Astrocyte of the cerebellum (primary cell): ENCODE results near the gene RNF144A.

Experiments used
- DNase-seq: peaks from one replicate; pipeline ENCODE4 v3.0.0-alpha.2; 2011; ENCODE audit warnings: low read depth
- H3K4me3 ChIP-seq: 2 replicates; pipeline ENCODE4 v1.5.1; 2011; ENCODE audit warnings: mild to moderate bottlenecking, low read depth, low read length, moderate library complexity
- in situ Hi-C: cut with HindIII; loops from 2 replicates; pipeline ENCODE4 v1.10.0; 2017; ENCODE audit warnings: low sequenced_read_pairs
- TF ChIP-seq, protein P1 (sequence below): IDR thresholded peaks from 2 replicates; pipeline ENCODE4 v1.5.1; 2012; ENCODE audit warnings: low read length, low read depth, moderate library complexity, mild to moderate bottlenecking; ENCODE audit errors: missing control alignments

The RNF144A gene

GRCh38 chr2:7041421-7041820 lies 124.2 kb downstream of the RNF144A start:
- TF ChIP-seq, protein P1, sequence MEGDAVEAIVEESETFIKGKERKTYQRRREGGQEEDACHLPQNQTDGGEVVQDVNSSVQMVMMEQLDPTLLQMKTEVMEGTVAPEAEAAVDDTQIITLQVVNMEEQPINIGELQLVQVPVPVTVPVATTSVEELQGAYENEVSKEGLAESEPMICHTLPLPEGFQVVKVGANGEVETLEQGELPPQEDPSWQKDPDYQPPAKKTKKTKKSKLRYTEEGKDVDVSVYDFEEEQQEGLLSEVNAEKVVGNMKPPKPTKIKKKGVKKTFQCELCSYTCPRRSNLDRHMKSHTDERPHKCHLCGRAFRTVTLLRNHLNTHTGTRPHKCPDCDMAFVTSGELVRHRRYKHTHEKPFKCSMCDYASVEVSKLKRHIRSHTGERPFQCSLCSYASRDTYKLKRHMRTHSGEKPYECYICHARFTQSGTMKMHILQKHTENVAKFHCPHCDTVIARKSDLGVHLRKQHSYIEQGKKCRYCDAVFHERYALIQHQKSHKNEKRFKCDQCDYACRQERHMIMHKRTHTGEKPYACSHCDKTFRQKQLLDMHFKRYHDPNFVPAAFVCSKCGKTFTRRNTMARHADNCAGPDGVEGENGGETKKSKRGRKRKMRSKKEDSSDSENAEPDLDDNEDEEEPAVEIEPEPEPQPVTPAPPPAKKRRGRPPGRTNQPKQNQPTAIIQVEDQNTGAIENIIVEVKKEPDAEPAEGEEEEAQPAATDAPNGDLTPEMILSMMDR: no peak
- in situ Hi-C loops: no loop called here
- no peak overlapping the region for H3K4me3 ChIP-seq
- no peak for DNase-seq

DNA sequence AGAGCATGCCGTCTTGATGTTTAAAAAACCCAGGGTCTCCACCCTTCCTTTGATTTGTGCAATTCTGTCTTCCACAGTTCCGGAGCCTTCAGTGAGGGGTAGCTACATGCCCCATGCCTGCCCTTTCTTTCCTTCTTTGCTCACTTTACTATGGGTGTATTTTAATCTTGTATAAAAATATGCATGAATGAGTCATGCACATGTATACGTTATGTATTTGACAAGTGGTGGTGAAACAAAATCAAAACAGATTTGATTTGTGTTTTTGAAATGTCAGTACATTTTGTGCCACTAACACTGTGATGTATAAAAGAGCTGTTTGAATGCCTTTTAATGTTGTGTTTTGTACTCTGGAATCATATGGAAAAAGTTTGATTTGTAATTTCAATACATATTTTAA lies 126.5 kb downstream of the RNF144A start:
- TF ChIP-seq, protein P1: no peak
- H3K4me3 ChIP-seq: no peak overlapping the region
- in situ Hi-C loops: no loop called here
- no peak for DNase-seq

DNA sequence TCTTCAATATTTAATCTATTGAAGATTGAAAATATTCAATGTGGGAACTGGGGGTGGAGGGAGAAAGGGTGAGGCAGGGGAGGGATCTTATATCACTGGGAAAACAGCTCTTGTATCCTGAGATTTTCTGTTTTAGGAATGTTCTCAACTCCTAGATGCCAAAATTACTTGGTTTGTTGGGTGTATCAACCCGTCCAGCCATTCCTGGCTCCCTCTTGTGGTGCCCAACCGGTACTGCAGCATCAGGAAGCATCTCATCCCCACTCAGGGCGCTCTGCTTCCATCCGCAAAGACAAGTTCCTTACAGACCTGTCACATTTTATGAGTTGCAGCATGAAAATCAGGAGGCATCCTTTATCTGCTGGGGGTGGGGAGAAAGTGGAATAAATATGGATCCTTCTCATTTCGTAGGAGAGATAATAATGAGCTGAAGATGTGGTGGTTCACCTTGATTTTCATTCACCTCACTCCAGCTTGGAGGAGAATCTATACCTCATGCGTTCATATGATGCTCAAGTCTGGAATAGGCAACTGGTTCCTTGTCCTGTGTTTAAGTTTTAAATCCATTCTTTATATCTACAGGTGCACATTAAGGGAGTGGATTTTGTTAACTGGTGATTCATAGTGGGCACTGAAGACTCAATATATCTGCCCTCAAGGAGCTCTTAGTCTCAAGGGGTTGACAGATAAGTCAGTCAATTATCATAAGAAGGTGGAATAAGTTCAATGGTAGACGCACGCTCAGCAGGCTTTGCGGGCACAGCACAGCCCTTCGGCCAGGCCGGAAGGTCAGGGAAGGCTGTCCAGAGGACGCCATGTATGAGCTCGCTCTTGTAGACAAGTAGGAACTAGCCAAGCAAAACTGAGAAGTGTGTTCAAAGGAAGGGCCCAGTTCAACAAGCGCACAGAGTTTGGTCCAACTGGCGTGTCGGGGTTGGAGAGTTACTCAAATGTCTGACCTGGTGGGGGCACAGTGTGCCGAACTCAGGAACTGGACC lies 127.3 kb downstream of the RNF144A start:
- TF ChIP-seq, protein P1: peak; percentile 97
- no peak overlapping the region for H3K4me3 ChIP-seq
- in situ Hi-C loops: no loop called here
- peak; percentile 41 for DNase-seq

GRCh38 chr2:7045601-7046590 lies 128.7 kb downstream of the RNF144A start:
- in situ Hi-C loops: no loop called here
- H3K4me3 ChIP-seq: no peak overlapping the region
- no peak for DNase-seq
- TF ChIP-seq, protein P1: no peak

DNA sequence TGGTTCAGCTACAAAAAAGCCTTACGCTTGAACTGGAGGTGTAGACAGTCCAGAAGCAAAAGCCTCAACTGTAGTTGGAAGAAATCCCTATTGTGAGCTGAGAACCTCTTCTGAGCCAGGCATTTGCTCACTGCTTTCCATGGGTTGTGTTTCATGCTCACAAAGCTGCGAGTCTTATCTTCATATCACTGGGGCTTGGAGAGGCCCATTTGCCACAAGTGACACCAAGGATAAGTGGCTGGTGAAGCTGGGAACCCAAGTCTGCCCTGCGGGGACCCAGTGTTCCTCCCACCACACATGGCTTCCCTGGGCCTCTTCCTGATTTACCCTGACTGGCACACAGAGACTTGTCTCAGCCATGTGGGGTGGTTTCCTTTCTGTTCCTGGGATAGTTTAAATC lies 130.4 kb downstream of the RNF144A start:
- no peak for DNase-seq
- in situ Hi-C loops: no loop called here
- no peak overlapping the region for H3K4me3 ChIP-seq
- TF ChIP-seq, protein P1: no peak

GRCh38 chr2:7048762-7049294 lies 131.6 kb downstream of the RNF144A start:
- TF ChIP-seq, protein P1: no peak
- H3K4me3 ChIP-seq: no peak overlapping the region
- DNase-seq: no peak
- in situ Hi-C loops: no loop called here
